Upper lobe of left lung (tissue), 6 donors: ENCODE results near the gene MATCAP1. TPM values are rescaled to one million over a fixed set of nuclear protein-coding genes. Genes with fewer than 3 reads are reported as not detected.
A peak's percentile ranks its signal among the peaks of the same experiment; 100 is the strongest.

Experiments
- ATAC-seq, 2 donors: fragments of 200-7000 bp; cut with Tn5 transposase; one replicate each; pipeline ENCODE4 v1.9.1; 2022; ENCODE audit warnings: mild to moderate bottlenecking in 2 of 2, moderate library complexity in 2 of 2; ENCODE audit not compliant: low FRiP score in 2 of 2
- DNase-seq, 2 donors: peaks; one replicate each; pipeline ENCODE4 v3.0.0-alpha.2; 2019 to 2020
- H3K27ac ChIP-seq, 4 donors: fragments of 200-600 bp; sonication (generic); one replicate each; pipeline ENCODE4 v1.5.1; 2016 to 2019
- H3K27me3 ChIP-seq, 4 donors: fragments of 200-600 bp; sonication (generic); one replicate each; pipeline ENCODE4 v1.5.1; 2017 to 2019
- H3K36me3 ChIP-seq, 4 donors: fragments of 200-600 bp; sonication (generic); one replicate each; pipeline ENCODE4 v1.5.1; 2016 to 2019
- H3K4me1 ChIP-seq, 4 donors: fragments of 200-600 bp; sonication (generic); one replicate each; pipeline ENCODE4 v1.5.1; 2018 to 2019
- H3K4me3 ChIP-seq, 4 donors: fragments of 200-600 bp; sonication (generic); one replicate each; pipeline ENCODE4 v1.5.1; 2017 to 2019; ENCODE audit warnings: mild to moderate bottlenecking in 2 of 4, moderate library complexity in 1 of 4
- H3K9me3 ChIP-seq, 4 donors: fragments of 200-600 bp; sonication (generic); one replicate each; pipeline ENCODE4 v1.5.1; 2018 to 2019
- EP300 ChIP-seq, 4 donors: sonication (generic); formaldehyde crosslinking; IDR thresholded peaks; one replicate each; pipeline ENCODE4 v1.5.1; 2017; ENCODE audit warnings: antibody characterized with exemption in 4 of 4, control low read depth in 2 of 4
- POLR2A ChIP-seq, 4 donors: fragments of 450-650 bp; IDR thresholded peaks; one replicate each; pipeline ENCODE4 v1.5.1; 2016 to 2017; ENCODE audit warnings: antibody characterized with exemption in 4 of 4, mild to moderate bottlenecking in 2 of 4
- POLR2AphosphoS5 ChIP-seq, 2 donors: sonication (generic); formaldehyde crosslinking; IDR thresholded peaks; one replicate each; pipeline ENCODE4 v1.5.1; 2017; ENCODE audit warnings: antibody characterized with exemption in 2 of 2
- WGBS, 2 donors: methylation state at CpG; one replicate each; pipeline ENCODE4 v1.1.5; 2017 to 2018; 5-methylcytosine and 5-hydroxymethylcytosine counted together
- total RNA-seq, 6 donors: library from RNA; depleted of rRNA in 4 of 6; stranded (reverse); fragments of >200 nt in 4 of 6; gene quantifications; one replicate each; pipeline versions ENCODE4 v1.1.0 to v1.2.1, GENCODE V29; 2016 to 2021
- TF ChIP-seq, protein P1 (sequence below), 6 experiments: fragments of 450-650 bp in 4 of 6; fragments of 200-600 bp in 2 of 6; sonication (generic) in 2 of 6; IDR thresholded peaks; one replicate each; pipeline ENCODE4 v1.5.1; 2016 to 2019; ENCODE audit warnings: antibody characterized with exemption in 6 of 6
- donor health status: DM: no; HTN: no; CAD: no; lungs with moderate emphysema.
- donor health status: DM: no; HTN: yes; CAD: no; lungs with severe emphysema.

The MATCAP1 gene
- total RNA-seq, 6 donors from 2014 or later: 9.1 to 147 (median 31.1) TPM

DNA sequence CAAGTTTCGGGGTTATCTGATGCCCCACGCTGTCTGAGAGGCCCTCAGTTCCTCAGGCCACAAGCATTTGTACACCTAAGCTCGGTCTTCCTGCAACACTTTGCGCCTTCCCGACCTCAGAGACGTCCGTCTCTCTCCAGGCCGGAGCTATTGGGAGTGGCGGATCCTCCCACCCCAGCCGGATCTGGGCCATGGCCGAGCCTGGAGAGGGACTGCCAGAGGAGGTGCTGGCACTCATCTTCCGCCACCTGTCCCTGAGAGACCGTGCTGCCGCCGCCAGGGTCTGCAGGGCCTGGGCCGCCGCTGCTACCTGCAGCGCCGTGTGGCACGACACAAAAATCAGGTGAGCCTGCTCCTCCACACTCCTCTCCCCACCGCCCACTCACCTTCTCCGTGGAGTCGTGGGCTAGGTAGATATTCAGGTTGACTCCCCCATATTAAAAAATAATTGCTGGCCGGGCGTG, 22.1 kb downstream of the MATCAP1 start:
- H3K27ac ChIP-seq: no peak overlapping the region
- H3K4me3 ChIP-seq: peak overlapping the region in 3 of 4 donors; percentile 79 to 99 (median 82)

DNA sequence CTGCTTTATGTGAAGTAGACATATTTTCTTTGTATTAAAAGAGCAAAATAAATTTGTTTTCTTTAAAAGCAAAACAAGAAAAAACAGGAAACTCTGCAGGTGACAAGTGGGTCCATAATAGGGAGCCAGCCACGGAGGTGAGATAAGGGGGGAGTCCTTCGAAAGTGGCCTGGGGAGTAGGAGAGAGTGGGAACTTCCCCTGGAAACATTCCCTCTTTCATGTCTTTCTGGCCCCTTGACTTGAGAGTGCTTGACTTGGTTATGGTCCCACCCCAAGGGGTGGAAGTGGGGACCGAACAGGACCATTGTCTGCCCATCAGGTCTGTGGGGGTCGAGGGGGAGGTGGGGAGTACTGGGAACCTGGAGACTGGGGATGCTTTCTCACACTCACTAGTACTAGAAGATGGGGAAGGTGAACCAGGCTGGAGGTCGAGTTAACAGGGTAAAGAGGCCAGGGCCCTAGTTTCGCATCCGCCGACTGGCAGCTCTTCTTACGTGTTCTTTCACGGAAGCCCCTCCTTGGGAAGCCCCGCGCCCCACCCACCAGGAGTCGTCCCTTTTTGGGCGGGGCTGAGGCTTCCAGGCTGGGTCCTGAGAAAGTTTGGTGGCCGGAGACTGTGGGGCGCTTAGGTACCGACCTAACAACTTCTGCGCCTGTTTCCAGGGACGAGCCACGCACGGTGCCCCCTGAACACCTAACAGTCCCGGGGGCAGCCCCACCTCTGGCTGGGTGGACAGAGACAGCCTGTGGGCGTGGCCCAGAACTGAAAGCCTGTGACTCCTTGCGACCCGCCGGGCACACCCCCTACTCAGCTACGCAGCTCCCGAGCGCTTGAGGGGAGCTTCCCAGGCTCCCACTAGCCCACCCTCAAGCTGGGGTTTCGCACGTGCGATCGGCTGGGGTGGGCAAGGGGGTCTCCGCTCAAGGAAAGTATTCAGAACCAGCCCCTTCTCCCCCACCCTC, 24.8 kb downstream of the MATCAP1 start:
- H3K27me3 ChIP-seq: peaks cover 0 to 10% (median under 1%) of the 10 kb centered on the region in 4 donors
- ATAC-seq: peak in 1 of 2 donors; percentile 30

More for the DNA sequence above, 22.1 kb downstream of the MATCAP1 start:
- Histone ChIP-seq H3K9me3 (no peaks in the 10 kb centered on the region), H3K36me3 (no peaks in the 10 kb centered on the region), H3K27me3 (peaks cover 0 to 27% (median 10%) of the 10 kb centered on the region in 4 donors), H3K4me1 (peaks cover 55 to 75% (median 65%) of the 10 kb centered on the region in 4 donors)
- TF ChIP-seq POLR2AphosphoS5 (IDR thresholded peaks at IDR 0.05) (no peak), POLR2A (IDR thresholded peaks at IDR 0.05) (no peak), EP300 (IDR thresholded peaks at IDR 0.05) (no peak)
- TF ChIP-seq, protein P1, sequence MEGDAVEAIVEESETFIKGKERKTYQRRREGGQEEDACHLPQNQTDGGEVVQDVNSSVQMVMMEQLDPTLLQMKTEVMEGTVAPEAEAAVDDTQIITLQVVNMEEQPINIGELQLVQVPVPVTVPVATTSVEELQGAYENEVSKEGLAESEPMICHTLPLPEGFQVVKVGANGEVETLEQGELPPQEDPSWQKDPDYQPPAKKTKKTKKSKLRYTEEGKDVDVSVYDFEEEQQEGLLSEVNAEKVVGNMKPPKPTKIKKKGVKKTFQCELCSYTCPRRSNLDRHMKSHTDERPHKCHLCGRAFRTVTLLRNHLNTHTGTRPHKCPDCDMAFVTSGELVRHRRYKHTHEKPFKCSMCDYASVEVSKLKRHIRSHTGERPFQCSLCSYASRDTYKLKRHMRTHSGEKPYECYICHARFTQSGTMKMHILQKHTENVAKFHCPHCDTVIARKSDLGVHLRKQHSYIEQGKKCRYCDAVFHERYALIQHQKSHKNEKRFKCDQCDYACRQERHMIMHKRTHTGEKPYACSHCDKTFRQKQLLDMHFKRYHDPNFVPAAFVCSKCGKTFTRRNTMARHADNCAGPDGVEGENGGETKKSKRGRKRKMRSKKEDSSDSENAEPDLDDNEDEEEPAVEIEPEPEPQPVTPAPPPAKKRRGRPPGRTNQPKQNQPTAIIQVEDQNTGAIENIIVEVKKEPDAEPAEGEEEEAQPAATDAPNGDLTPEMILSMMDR (IDR thresholded peaks at IDR 0.05): no peak
- DNase-seq (peak in 1 of 2 donors; percentile 74), ATAC-seq (no peak)
- 53 to 63% methylated on average over 18 to 25 of the region's 25 CpGs for WGBS, 2 donors

DNA sequence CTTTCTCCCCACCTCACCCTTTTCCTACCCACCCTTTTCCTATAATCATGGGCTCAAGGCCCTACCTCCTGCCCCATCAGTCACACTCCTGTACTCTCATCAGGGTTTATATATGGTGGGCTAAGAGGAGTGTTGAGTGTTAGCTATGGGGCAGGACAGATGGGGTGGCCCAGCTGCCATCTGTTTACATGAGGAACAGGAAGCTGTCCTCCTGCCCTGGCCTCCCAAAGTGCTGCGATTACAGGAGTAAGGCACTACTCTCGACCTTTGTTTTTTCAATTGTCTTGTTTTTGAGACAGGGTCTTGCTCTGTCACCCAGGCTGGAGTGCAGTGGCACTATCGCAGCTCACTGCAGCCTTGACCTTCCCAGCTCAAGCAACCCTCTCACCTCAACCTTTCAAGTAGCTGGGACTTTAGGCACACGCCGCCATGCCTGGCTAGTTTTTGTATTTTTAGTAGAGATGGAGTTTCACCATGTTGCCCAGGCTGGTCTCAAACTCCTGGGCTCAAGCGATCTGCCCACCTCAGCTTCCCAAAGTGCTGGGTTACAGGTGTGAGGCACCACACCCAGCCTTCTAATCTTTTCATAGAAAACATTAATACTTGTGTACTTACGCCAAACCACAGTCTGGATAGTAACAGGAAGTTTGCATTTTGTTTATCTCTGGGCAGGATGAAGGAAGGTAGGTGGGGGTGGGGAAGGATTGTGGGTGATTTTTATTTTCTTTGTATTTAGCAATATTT, 25.7 kb downstream of the MATCAP1 start:
- no peak for DNase-seq

More for the DNA sequence above, 24.8 kb downstream of the MATCAP1 start:
- Histone ChIP-seq H3K27ac (peak overlapping the region; percentile 84 to 94 (median 89)), H3K4me3 (peak overlapping the region; percentile 79 to 99 (median 86)), H3K9me3 (no peaks in the 10 kb centered on the region), H3K4me1 (peaks cover 53 to 76% (median 59%) of the 10 kb centered on the region in 4 donors), H3K36me3 (no peaks in the 10 kb centered on the region)
- peak; percentile 75 to 81 for DNase-seq
- TF ChIP-seq POLR2AphosphoS5 (IDR thresholded peaks at IDR 0.05) (no peak), POLR2A (IDR thresholded peaks at IDR 0.05) (peak in 1 of 4 donors; percentile 9), EP300 (IDR thresholded peaks at IDR 0.05) (no peak)
- TF ChIP-seq, protein P1 (IDR thresholded peaks at IDR 0.05): no peak
- 8 to 14% methylated on average over 8 to 27 of the region's 34 CpGs for WGBS, 2 donors

DNA sequence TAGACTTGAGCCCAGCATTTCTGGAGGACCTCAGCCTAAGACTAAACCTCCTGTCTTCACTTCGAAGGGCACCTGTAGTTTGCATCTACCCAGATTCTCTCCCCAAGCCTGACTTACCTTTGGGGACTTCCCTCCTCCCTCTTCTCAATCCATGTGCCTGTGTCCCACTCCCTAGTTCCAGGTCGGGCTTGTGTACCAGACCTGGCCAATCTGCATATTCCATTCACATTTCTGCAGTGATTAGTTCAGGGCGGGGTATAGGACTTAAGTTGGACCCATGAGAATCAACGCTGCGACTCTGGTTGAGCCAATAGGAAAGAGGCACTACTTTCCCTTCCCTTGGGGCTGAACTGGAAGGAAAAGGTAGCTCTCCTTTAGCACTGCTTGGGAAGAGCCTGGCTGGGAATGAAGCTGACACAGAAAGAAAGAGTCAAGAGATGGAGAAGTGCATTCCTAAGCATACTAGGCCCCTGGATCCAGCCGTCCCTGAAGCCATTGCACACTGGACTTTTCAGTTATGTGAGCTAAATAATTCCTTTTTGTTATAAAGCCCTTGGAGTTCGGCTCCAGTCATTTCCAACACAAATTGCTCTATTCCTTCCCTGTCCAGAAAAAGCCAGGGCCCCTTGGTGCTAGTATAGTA, 26.5 kb downstream of the MATCAP1 start:
- Histone ChIP-seq H3K27ac (no peak overlapping the region), H3K4me1 (peaks cover 36 to 59% (median 43%) of the 10 kb centered on the region in 4 donors), H3K36me3 (no peaks in the 10 kb centered on the region), H3K4me3 (no peak overlapping the region), H3K9me3 (no peaks in the 10 kb centered on the region), H3K27me3 (no peaks in the 10 kb centered on the region)
- no peak for ATAC-seq
- 82 to 83% methylated on average over 6 to 7 of the region's 7 CpGs for WGBS, 2 donors
- DNase-seq: no peak
- TF ChIP-seq, protein P1 (IDR thresholded peaks at IDR 0.05): no peak
- no peak for TF ChIP-seq POLR2A (IDR thresholded peaks at IDR 0.05)
- no peak for TF ChIP-seq EP300 (IDR thresholded peaks at IDR 0.05)
- TF ChIP-seq POLR2AphosphoS5 (IDR thresholded peaks at IDR 0.05): no peak

More for the DNA sequence above, 25.7 kb downstream of the MATCAP1 start:
- no peak for TF ChIP-seq POLR2AphosphoS5 (IDR thresholded peaks at IDR 0.05)
- no peak for TF ChIP-seq EP300 (IDR thresholded peaks at IDR 0.05)
- TF ChIP-seq, protein P1 (IDR thresholded peaks at IDR 0.05): no peak
- no peak for TF ChIP-seq POLR2A (IDR thresholded peaks at IDR 0.05)
- Histone ChIP-seq H3K27ac (peak overlapping the region in 2 of 4 donors; percentile 86 to 92), H3K9me3 (no peaks in the 10 kb centered on the region), H3K36me3 (no peaks in the 10 kb centered on the region), H3K4me1 (peaks cover 44 to 67% (median 50%) of the 10 kb centered on the region in 4 donors), H3K27me3 (peaks cover 0 to 5% (median 0%) of the 10 kb centered on the region in 4 donors), H3K4me3 (peak overlapping the region in 1 of 4 donors; percentile 79)
- ATAC-seq: no peak
- 73 to 81% methylated on average over 7 of the region's 7 CpGs for WGBS, 2 donors
